Subcutaneous adipose tissue (tissue), 4 donors: Measurements from ENCODE around the gene PAPPA. TPM values are rescaled to one million over a fixed set of nuclear protein-coding genes. Genes with fewer than 3 reads are reported as not detected.

Source experiments
- total RNA-seq, 4 donors: library from RNA; depleted of rRNA; stranded (reverse); fragments of >200 nt; gene quantifications; one replicate each; pipeline ENCODE4 v1.1.0, GENCODE V29; 2016
- TF ChIP-seq, protein P1 (sequence below): fragments of 450-650 bp; IDR thresholded peaks from one replicate; pipeline ENCODE4 v1.5.1; 2016; ENCODE audit warnings: low read depth, mild to moderate bottlenecking, control low read depth, antibody characterized with exemption, moderate library complexity

Gene PAPPA
- total RNA-seq, 4 donors from 2014 or later: 1.3 to 3.9 (median 3.1) TPM

DNA sequence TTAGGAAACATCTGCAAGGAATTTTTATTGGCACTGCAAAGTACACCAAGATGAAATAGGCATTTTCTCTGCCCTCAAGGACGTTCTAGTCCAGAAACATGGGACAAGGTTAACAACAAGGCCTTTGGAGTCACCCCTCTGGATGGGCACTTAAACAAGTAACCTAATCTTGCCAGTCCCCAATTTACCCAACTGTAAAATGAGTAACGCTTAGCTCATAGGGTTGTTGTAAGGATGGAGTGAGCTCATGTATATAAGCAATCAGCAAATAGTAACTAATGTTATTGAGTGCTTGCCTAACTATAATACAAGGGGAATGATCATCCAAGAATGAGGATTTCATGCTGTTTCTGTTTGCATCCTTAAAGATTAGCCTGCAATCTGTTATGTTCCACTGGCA is 189.3 kb downstream of the PAPPA start:
- TF ChIP-seq, protein P1, sequence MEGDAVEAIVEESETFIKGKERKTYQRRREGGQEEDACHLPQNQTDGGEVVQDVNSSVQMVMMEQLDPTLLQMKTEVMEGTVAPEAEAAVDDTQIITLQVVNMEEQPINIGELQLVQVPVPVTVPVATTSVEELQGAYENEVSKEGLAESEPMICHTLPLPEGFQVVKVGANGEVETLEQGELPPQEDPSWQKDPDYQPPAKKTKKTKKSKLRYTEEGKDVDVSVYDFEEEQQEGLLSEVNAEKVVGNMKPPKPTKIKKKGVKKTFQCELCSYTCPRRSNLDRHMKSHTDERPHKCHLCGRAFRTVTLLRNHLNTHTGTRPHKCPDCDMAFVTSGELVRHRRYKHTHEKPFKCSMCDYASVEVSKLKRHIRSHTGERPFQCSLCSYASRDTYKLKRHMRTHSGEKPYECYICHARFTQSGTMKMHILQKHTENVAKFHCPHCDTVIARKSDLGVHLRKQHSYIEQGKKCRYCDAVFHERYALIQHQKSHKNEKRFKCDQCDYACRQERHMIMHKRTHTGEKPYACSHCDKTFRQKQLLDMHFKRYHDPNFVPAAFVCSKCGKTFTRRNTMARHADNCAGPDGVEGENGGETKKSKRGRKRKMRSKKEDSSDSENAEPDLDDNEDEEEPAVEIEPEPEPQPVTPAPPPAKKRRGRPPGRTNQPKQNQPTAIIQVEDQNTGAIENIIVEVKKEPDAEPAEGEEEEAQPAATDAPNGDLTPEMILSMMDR: no peak

- TF ChIP-seq, protein P1: no peak
These were observed 190.8 kb downstream of the PAPPA start for GRCh38 chr9:116344416-116344815.

DNA sequence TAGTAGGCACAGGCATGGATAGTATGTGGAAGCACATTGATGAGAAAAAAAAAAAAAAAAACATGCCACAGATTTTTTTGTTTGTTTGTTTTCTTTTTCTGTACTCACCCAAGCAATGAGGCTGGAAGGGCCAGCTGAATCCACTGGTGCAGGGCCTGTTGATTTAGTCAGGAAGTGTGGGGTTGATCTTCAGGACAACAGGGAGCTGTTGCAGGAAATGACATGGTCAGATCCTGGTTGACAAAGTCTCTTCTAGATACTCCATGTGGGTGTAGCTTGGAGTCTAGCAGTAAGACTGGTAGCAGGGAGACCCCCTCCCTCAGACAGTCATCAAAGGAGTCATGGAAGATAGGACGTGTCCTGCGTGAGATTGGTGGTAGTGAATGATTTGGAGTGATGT is 191.8 kb downstream of the PAPPA start:
- TF ChIP-seq, protein P1: no peak

GRCh38 chr9:116345817-116346216 is 192.2 kb downstream of the PAPPA start:
- TF ChIP-seq, protein P1: no peak

DNA sequence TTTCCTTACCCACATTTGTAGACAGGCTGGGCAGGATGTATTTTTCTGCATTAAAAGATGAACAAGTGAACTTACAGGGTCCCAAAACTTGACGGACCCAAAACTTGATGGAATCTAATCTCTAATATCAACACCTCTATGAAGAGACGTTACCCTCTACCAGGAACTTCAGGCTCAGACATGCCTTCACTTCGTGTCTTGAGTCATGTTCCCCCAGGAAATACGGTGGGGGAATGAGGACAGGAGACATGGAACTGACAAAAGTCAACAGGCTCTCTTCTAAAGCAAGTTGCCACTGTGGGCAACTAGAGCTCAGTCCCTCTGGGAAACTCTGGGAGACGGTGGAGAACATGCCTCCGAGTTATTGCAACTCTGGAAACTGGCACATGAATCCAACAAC is 196.1 kb downstream of the PAPPA start:
- TF ChIP-seq, protein P1: no peak

DNA sequence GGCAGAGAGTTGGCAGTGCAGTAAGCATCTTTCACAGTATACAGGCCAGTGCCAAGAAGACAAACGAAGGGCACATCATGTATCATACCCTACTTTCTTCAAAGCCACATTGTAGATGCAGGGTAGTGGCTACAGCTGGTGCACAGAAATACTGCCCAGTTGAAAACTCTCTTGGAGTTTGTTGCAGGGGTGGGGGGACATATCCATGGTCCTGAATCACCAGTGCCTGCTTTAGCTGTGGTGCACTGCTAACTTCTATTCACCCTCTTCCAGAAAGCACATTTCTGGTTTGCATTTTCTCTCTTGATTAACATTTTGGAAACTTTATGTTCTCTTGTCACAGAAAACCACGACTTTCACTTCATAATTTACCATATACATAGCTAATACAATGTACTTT is 196.6 kb downstream of the PAPPA start:
- TF ChIP-seq, protein P1: no peak

- TF ChIP-seq, protein P1: no peak
These were observed 199.4 kb downstream of the PAPPA start for GRCh38 chr9:116352958-116353357.
